NCI-H1105 treated with DMSO at 0.1 percent for 48 hours (cell line): ENCODE measurements around the gene MYBPC1.

ENCODE experiments used
- DNase-seq: peaks from one replicate; lab custom pipeline; 2025; lab: John Stamatoyannopoulos, UW

Gene MYBPC1

GRCh38 chr12:101604132-101604531, 9.4 kb downstream of the MYBPC1 start:
- DNase-seq: no peak

- DNase-seq: no peak
Observed at GRCh38 chr12:101607894-101608293, 13.1 kb downstream of the MYBPC1 start.

- DNase-seq: no peak
Observed at GRCh38 chr12:101608301-101609133, 13.7 kb downstream of the MYBPC1 start.

GRCh38 chr12:101609198-101609597, 14.4 kb downstream of the MYBPC1 start:
- DNase-seq: no peak

- DNase-seq: no peak
Observed at GRCh38 chr12:101612160-101612916, 17.6 kb downstream of the MYBPC1 start.

GRCh38 chr12:101616027-101616494, 21.3 kb downstream of the MYBPC1 start:
- no peak for DNase-seq

- DNase-seq: no peak
Observed at GRCh38 chr12:101619026-101619786, 24.4 kb downstream of the MYBPC1 start.

GRCh38 chr12:101619858-101620761, 25.3 kb downstream of the MYBPC1 start:
- DNase-seq: peak; percentile 40

GRCh38 chr12:101620762-101621133, 26.0 kb downstream of the MYBPC1 start:
- no peak for DNase-seq

GRCh38 chr12:101628676-101629075, 33.9 kb downstream of the MYBPC1 start:
- no peak for DNase-seq

GRCh38 chr12:101634724-101635123, 40.0 kb downstream of the MYBPC1 start:
- DNase-seq: no peak

- DNase-seq: no peak
Observed at GRCh38 chr12:101637936-101638335, 43.2 kb downstream of the MYBPC1 start.

- DNase-seq: peak; percentile 67
Observed at GRCh38 chr12:101642115-101643067, 47.6 kb downstream of the MYBPC1 start.

GRCh38 chr12:101647711-101648110, 52.9 kb downstream of the MYBPC1 start:
- no peak for DNase-seq

GRCh38 chr12:101648195-101648594, 53.4 kb downstream of the MYBPC1 start:
- no peak for DNase-seq

- no peak for DNase-seq
Observed at GRCh38 chr12:101650346-101651117, 55.8 kb downstream of the MYBPC1 start.

- DNase-seq: no peak
Observed at GRCh38 chr12:101653030-101653429, 58.3 kb downstream of the MYBPC1 start.

GRCh38 chr12:101653503-101653902, 58.7 kb downstream of the MYBPC1 start:
- DNase-seq: no peak

- DNase-seq: no peak
Observed at GRCh38 chr12:101654442-101654841, 59.7 kb downstream of the MYBPC1 start.
